Dermis blood vessel endothelial cell (primary cell): ENCODE data around the gene PECR. TPM values are rescaled to one million over a fixed set of nuclear protein-coding genes. Genes with fewer than 3 reads are reported as not detected.
A peak's percentile ranks its signal among the peaks of the same experiment; 100 is the strongest.

Experiments
- DNase-seq: peaks from one replicate; pipeline ENCODE4 v3.0.0; 2010
- total RNA-seq: library from RNA; depleted of rRNA; stranded (reverse); fragments of >200 nt; gene quantifications from 2 replicates; pipeline ENCODE4 v1.2.3, GENCODE V29; 2014

Gene PECR
- 10.2 and 18.9 TPM in 2 replicates for total RNA-seq

- peak; percentile 61 for DNase-seq
These were observed at the start of gene PECR, which contains the start of gene TMEM169 for GRCh38 chr2:216081487-216082116. PECR (minus strand) TSS chr2:216081809; CDS start chr2:216081741, 68 bp downstream. TMEM169 (plus strand) TSS chr2:216081919; CDS start chr2:216095964, 14,045 bp downstream.

GRCh38 chr2:216130346-216130971, 48.9 kb upstream of the PECR start:
- no peak for DNase-seq

GRCh38 chr2:216126943-216127342, 45.3 kb upstream of the PECR start:
- no peak for DNase-seq

GRCh38 chr2:216121255-216121654, 39.6 kb upstream of the PECR start:
- no peak for DNase-seq

- DNase-seq, result no peak
These were observed 38.4 kb upstream of the PECR start for GRCh38 chr2:216119986-216120385.

GRCh38 chr2:216119146-216119545, 37.5 kb upstream of the PECR start:
- no peak for DNase-seq

GRCh38 chr2:216118474-216118873, 36.9 kb upstream of the PECR start:
- no peak for DNase-seq

- no peak for DNase-seq
These were observed 36.1 kb upstream of the PECR start for GRCh38 chr2:216117561-216118340.

- no peak for DNase-seq
These were observed 34.8 kb upstream of the PECR start for GRCh38 chr2:216116418-216116817.

GRCh38 chr2:216114714-216115531, 33.3 kb upstream of the PECR start:
- DNase-seq, result peak; percentile 100

GRCh38 chr2:216114382-216114713, 32.7 kb upstream of the PECR start:
- DNase-seq, result peak; percentile 7

- no peak for DNase-seq
These were observed 32.0 kb upstream of the PECR start for GRCh38 chr2:216113572-216113971.

- no peak for DNase-seq
These were observed 31.3 kb upstream of the PECR start for GRCh38 chr2:216112926-216113325.

- DNase-seq, result no peak
These were observed 29.5 kb upstream of the PECR start for GRCh38 chr2:216111122-216111521.

- no peak for DNase-seq
These were observed 29.0 kb upstream of the PECR start for GRCh38 chr2:216110620-216111019.

- peak; percentile 70 for DNase-seq
These were observed 28.5 kb upstream of the PECR start for GRCh38 chr2:216109962-216110614.

- peak; percentile 97 for DNase-seq
These were observed 27.6 kb upstream of the PECR start, which contains the start of gene XRCC5 for GRCh38 chr2:216108967-216109921. XRCC5 (plus strand) TSS chr2:216109348; CDS start chr2:216109437, 89 bp downstream.

- DNase-seq, result no peak
These were observed 26.8 kb upstream of the PECR start for GRCh38 chr2:216108310-216108966.

GRCh38 chr2:216107760-216108159, 26.2 kb upstream of the PECR start:
- DNase-seq, result no peak

- no peak for DNase-seq
These were observed 25.7 kb upstream of the PECR start for GRCh38 chr2:216107320-216107719.
